Measurements from ENCODE around the gene SLC26A11.

The SLC26A11 gene

GRCh38 chr17:80245566-80246265, 25.5 kb downstream of the SLC26A11 start:
- no peak for DNase-seq

GRCh38 chr17:80246266-80246681, 26.0 kb downstream of the SLC26A11 start:
- no peak for DNase-seq

GRCh38 chr17:80246726-80247125, 26.5 kb downstream of the SLC26A11 start:
- no peak for DNase-seq

GRCh38 chr17:80247561-80247960, 27.3 kb downstream of the SLC26A11 start:
- DNase-seq = no peak

GRCh38 chr17:80248001-80248893, 28.0 kb downstream of the SLC26A11 start:
- no peak for DNase-seq

GRCh38 chr17:80248894-80249710, 28.9 kb downstream of the SLC26A11 start:
- DNase-seq = no peak

GRCh38 chr17:80251966-80252365, 31.7 kb downstream of the SLC26A11 start:
- no peak for DNase-seq

- DNase-seq = peak; percentile 87 to 93
These were observed 32.6 kb downstream of the SLC26A11 start for GRCh38 chr17:80252871-80253270.

- peak; percentile 30 to 65 for DNase-seq
These were observed 33.6 kb downstream of the SLC26A11 start for GRCh38 chr17:80253631-80254395.

- peak; percentile 93 to 95 for DNase-seq
These were observed 34.4 kb downstream of the SLC26A11 start for GRCh38 chr17:80254396-80255251.

GRCh38 chr17:80256034-80256350, 35.8 kb downstream of the SLC26A11 start:
- DNase-seq = no peak

GRCh38 chr17:80257716-80258213, 37.5 kb downstream of the SLC26A11 start:
- DNase-seq = peak; percentile 50 to 70

- DNase-seq = peak in 1 of 2 experiments; percentile 33
These were observed 38.1 kb downstream of the SLC26A11 start for GRCh38 chr17:80258296-80258695.

GRCh38 chr17:80259457-80260068, 39.3 kb downstream of the SLC26A11 start:
- DNase-seq = peak in 1 of 2 experiments; percentile 20

GRCh38 chr17:80260069-80260535, 39.9 kb downstream of the SLC26A11 start:
- DNase-seq = peak; percentile 50 to 86

GRCh38 chr17:80260791-80261158, 40.5 kb downstream of the SLC26A11 start, which contains the start of gene RNF213:
Gene RNF213 (plus strand): TSS chr17:80260852. CDS start chr17:80263682, 2,830 bp downstream.
- DNase-seq = peak in 1 of 2 experiments; percentile 68

GRCh38 chr17:80261159-80261894, 41.1 kb downstream of the SLC26A11 start:
- DNase-seq = peak; percentile 77 to 78

- DNase-seq = no peak
These were observed 41.7 kb downstream of the SLC26A11 start for GRCh38 chr17:80261895-80262279.

- DNase-seq = peak; percentile 27 to 37
These were observed 42.1 kb downstream of the SLC26A11 start for GRCh38 chr17:80262291-80262690.

- DNase-seq = no peak
These were observed 42.6 kb downstream of the SLC26A11 start for GRCh38 chr17:80262775-80263244.

Measured in SHP77 (cell line).